ENCODE data around the gene HPSE. TPM values are rescaled to one million over a fixed set of nuclear protein-coding genes. Genes with fewer than 3 reads are reported as not detected.

HPSE gene
- total and polyA plus RNA-seq, 2 of the 8 experiments (the other 6 are each of a cell fraction or from before 2014, with no cell fraction given) = 1.5 to 5.0 TPM

GRCh38 chr4:83369831-83370639 lies 35.4 kb upstream of the HPSE start:
- Histone ChIP-seq H3K23me2 (ENCODE audit: low read depth, low read length) (no peaks in the 10 kb centered on the region), H3K23ac (ENCODE audit: insufficient read length) (no peak overlapping the region), H3K56ac (replicated peaks; ENCODE audit: insufficient read length, low read depth, low read length) (no peak overlapping the region), H3K14ac (ENCODE audit: insufficient read length) (no peak overlapping the region), H3K79me1 (ENCODE audit: low read depth, low read length) (no peaks in the 10 kb centered on the region; the same call in 1 of the 2 replicates), H2AFZ (ENCODE audit: low read length) (no peak overlapping the region), H3K4me3 (ENCODE audit: extremely low read depth in 1 of 4, insufficient read depth in 2 of 4, low read depth in 3 of 4, low read length in 4 of 4) (no peak overlapping the region), H2AK5ac (ENCODE audit: low read depth, low read length) (no peak overlapping the region), H3K4me1 (replicated peaks in 1 of 4; ENCODE audit: control insufficient read depth in 3 of 4, insufficient read depth in 4 of 4, low read length in 3 of 4) (no peaks in the 10 kb centered on the region), H3K9me3 (ENCODE audit: insufficient read depth in 2 of 2, low read depth in 1 of 2, low read length in 1 of 2) (no peaks in the 10 kb centered on the region), H2BK12ac (ENCODE audit: low read depth, low read length) (no peak overlapping the region), H2BK20ac (ENCODE audit: low read length) (no peak overlapping the region), H3K79me2 (ENCODE audit: control insufficient read depth in 1 of 2, insufficient read depth in 2 of 2, low read length in 2 of 2) (no peaks in the 10 kb centered on the region), H2BK120ac (replicated peaks; ENCODE audit: low read depth, low read length) (no peak overlapping the region), H2BK15ac (ENCODE audit: low read length) (no peak overlapping the region), H3K4ac (replicated peaks; ENCODE audit: insufficient read length, low read depth, low read length) (no peak overlapping the region), H2BK5ac (ENCODE audit: low read depth, low read length) (no peak overlapping the region), H3K27me3 (replicated peaks in 1 of 4; ENCODE audit: control insufficient read depth in 3 of 4, extremely low read depth in 1 of 4, insufficient read depth in 3 of 4, low read length in 3 of 4) (no peaks in the 10 kb centered on the region; a peak in 2 of 7 replicates), H3K4me2 (ENCODE audit: insufficient read depth in 1 of 2, low read depth in 2 of 2, low read length in 2 of 2) (no peak overlapping the region), H3K27ac (ENCODE audit: low read depth, low read length) (no peak overlapping the region), H4K20me1 (replicated peaks in 1 of 2; ENCODE audit: control insufficient read depth in 1 of 2, insufficient read depth in 2 of 2, low read length in 2 of 2) (no peaks in the 10 kb centered on the region), H3K9ac (replicated peaks in 1 of 4; ENCODE audit: extremely low read depth in 1 of 4, low read depth in 3 of 4, low read length in 3 of 4) (no peak overlapping the region), H3K18ac (ENCODE audit: extremely low read depth, low read length) (no peak overlapping the region), H4K5ac (ENCODE audit: insufficient read length, low read depth, low read length) (no peak overlapping the region), H4K91ac (replicated peaks; ENCODE audit: insufficient read length, low read length) (no peak overlapping the region), H4K8ac (ENCODE audit: extremely low read depth, insufficient read depth, low read length) (no peak overlapping the region), H3K36me3 (ENCODE audit: control insufficient read depth in 2 of 4, insufficient read depth in 4 of 4, low read length in 3 of 4) (no peaks in the 10 kb centered on the region)
- POLR2A ChIA-PET (ENCODE audit: partially characterized antibody) = no interaction called here
- no peak for TF ChIP-seq ATF2 (IDR thresholded peaks at IDR 0.05; ENCODE audit: low read length)
- TF ChIP-seq SP2 (IDR thresholded peaks at IDR 0.05; ENCODE audit: low read length) = no peak
- TF ChIP-seq RAD21 (IDR thresholded peaks at IDR 0.05 in 1 of 2, conservative IDR thresholded peaks at IDR 0.05 in 1 of 2; ENCODE audit: low read depth in 2 of 2, low read length in 2 of 2) = peak; percentile 23 to 37; a peak in 3 of 4 replicates
- TF ChIP-seq BACH1 (IDR thresholded peaks at IDR 0.05; ENCODE audit: low read length) = no peak
- no peak for TF ChIP-seq TAF7 (optimal IDR thresholded peaks at IDR 0.05; ENCODE audit: borderline replicate concordance, low read depth, low read length)
- no peak for TF ChIP-seq CTBP2 (IDR thresholded peaks at IDR 0.05; ENCODE audit: borderline replicate concordance, insufficient read depth, insufficient read length, low read length)
- FAIRE-seq (no peak), DNase-seq (ENCODE audit: low read depth in 1 of 2, low spot score in 2 of 2) (no peak)
- CTCF ChIA-PET (ENCODE audit: partially characterized antibody) = interaction anchor here (0.9 to 2.1 kb wide), 3 partner anchors 20 to 122 kb away, joined by 3 to 5 read pairs (median 4); no protein-coding TSS in a partner anchor
- 78% methylated on average over 4 of the region's 4 CpGs; no CpG with 5 or more reads in 1 of the 2 experiments for WGBS, 2 experiments (ENCODE audit: extremely low coverage in 1 of 2, insufficient coverage in 1 of 2, insufficient read length in 1 of 2, insufficient replicate concordance in 2 of 2, low coverage in 1 of 2, low lambda C conversion rate in 2 of 2, missing lambda C conversion rate in 1 of 2)
